Epithelial cell of proximal tubule (primary cell): ENCODE data around the gene C16orf78. TPM values are rescaled to one million over a fixed set of nuclear protein-coding genes. Genes with fewer than 3 reads are reported as not detected.

Experiments
- DNase-seq: peaks from one replicate; pipeline ENCODE4 v3.0.0-alpha.2; 2011; ENCODE audit warnings: low read depth
- H3K4me3 ChIP-seq: 2 replicates; pipeline ENCODE4 v1.5.1; 2011; ENCODE audit warnings: low read depth, mild to moderate bottlenecking, low read length
- CTCF ChIP-seq: conservative IDR thresholded peaks from 2 replicates; pipeline ENCODE4 v1.5.1; 2012; ENCODE audit warnings: low read depth, mild to moderate bottlenecking, low read length
- total RNA-seq: library from RNA; depleted of rRNA; stranded (reverse); fragments of >200 nt; gene quantifications from 2 replicates; pipeline ENCODE4 v1.2.3, GENCODE V29; 2015

C16orf78 gene
- total RNA-seq, 1 donor from 2014 or later, result not detected

GRCh38 chr16:49405123-49405522 is 31.5 kb downstream of the C16orf78 start:
- H3K4me3 ChIP-seq, result no peak overlapping the region
- TF ChIP-seq CTCF, result no peak
- DNase-seq, result no peak

GRCh38 chr16:49405530-49405929 is 31.9 kb downstream of the C16orf78 start:
- H3K4me3 ChIP-seq, result no peak overlapping the region
- DNase-seq, result no peak
- no peak for TF ChIP-seq CTCF

DNA sequence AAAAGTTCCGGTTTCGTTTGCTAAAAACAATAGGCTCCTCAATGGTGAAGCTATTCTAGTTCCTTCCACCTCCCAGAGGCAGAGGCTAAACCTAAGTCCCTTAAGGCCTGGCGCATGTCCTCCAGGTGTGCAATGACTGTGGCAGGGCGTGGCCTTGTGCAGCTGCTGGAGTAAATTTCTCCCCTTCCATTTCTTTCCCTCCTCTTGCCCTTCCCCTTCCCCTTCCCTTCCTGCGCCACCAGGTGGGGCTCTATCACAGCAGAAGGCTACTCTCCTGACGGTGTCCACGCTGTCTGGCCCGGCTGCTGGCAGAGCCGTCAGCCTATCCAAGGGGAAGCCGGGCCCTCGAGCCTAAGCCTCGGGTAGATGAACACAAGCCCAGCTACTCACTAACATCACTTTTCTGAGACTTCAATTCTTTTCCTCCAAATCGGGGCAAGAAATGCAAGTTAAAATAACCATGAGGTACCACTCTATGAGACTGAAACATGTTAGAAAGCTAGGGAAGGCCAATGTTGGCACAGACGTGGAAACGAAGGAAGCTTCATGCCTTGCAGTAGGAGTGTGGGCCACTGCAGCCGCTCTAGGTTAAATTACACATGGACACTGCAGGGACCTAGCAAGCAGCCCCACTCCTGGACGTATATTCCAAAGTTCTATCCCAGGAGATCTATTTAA is 34.4 kb downstream of the C16orf78 start:
- no peak overlapping the region for H3K4me3 ChIP-seq
- DNase-seq, result peak; percentile 10
- TF ChIP-seq CTCF, result peak; percentile 83

DNA sequence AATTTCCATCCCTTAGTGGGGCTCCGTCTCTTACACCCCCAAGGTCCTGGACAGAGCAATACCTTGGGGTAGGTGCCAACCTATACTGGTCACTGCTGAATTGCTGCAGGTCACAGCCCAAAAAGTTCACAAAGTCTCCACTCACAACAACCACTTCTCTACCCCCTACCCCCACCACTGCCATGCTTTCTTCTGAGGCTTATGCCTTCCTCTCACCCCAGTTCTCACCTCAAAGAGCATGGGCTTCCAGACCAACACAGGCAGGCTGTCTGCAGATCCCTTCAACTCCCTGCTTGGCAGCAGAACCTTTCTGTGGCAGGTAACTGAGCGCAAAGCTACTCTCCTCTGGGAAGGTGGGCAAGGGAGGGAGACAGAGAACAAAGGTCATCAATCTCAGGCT is 35.5 kb downstream of the C16orf78 start:
- H3K4me3 ChIP-seq, result no peak overlapping the region
- no peak for DNase-seq
- TF ChIP-seq CTCF, result no peak

- no peak for TF ChIP-seq CTCF
- no peak overlapping the region for H3K4me3 ChIP-seq
- no peak for DNase-seq
Observed at GRCh38 chr16:49410226-49410625, 36.6 kb downstream of the C16orf78 start.

GRCh38 chr16:49411121-49411970 is 37.7 kb downstream of the C16orf78 start:
- H3K4me3 ChIP-seq, result no peak overlapping the region
- no peak for DNase-seq
- no peak for TF ChIP-seq CTCF
